GM12891 (cell line): ENCODE results near the gene KCNIP4.

Experiments used
- POLR2A ChIP-seq: IDR thresholded peaks from 2 replicates; pipeline ENCODE4 v1.6.1; 2011; ENCODE audit warnings: low read depth, low read length, control low read depth
- POLR2AphosphoS5 ChIP-seq: IDR thresholded peaks from 2 replicates; pipeline ENCODE4 v1.6.1; 2011; ENCODE audit warnings: low read depth, low read length, control low read depth
- TAF1 ChIP-seq: IDR thresholded peaks from 2 replicates; pipeline ENCODE4 v1.6.1; 2011; ENCODE audit warnings: low read depth, low read length, control low read depth

DNA sequence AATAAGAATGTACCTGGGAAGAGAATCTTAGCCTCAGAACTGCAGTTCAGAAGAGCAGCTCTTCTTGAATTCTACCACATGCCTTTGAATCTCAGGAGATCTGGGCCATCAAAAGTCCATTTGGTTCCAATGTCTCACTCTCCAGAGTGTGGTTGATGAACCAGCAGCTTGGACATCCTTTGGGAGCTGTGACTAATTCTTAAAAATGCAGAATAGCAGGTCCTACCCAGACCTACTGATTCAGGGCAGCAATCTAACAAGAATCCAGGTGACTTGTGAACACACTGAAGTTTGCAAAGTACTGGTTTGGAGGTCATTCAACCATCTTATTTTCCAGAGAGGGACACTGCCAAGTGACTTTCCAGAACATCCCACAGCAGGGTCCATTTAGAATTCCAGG, 1003.6 kb downstream of the KCNIP4 start:
- TF ChIP-seq TAF1 (no peak), POLR2A (no peak), POLR2AphosphoS5 (no peak)
